ENCODE measurements around the gene NMNAT3.

The NMNAT3 gene

GRCh38 chr3:139537795-139538621, 139.8 kb downstream of the NMNAT3 start:
- DNase-seq, result no peak

- DNase-seq, result no peak
Measured at GRCh38 chr3:139537361-139537760, 140.4 kb downstream of the NMNAT3 start.

GRCh38 chr3:139534992-139535879, 142.5 kb downstream of the NMNAT3 start:
- no peak for DNase-seq

GRCh38 chr3:139534455-139534812, 143.3 kb downstream of the NMNAT3 start:
- DNase-seq, result no peak

GRCh38 chr3:139533781-139534454, 143.9 kb downstream of the NMNAT3 start:
- no peak for DNase-seq

- DNase-seq, result no peak
Measured at GRCh38 chr3:139532976-139533375, 144.8 kb downstream of the NMNAT3 start.

- no peak for DNase-seq
Measured at GRCh38 chr3:139530717-139531116, 147.1 kb downstream of the NMNAT3 start.

GRCh38 chr3:139529662-139530061, 148.1 kb downstream of the NMNAT3 start:
- no peak for DNase-seq

- no peak for DNase-seq
Measured at GRCh38 chr3:139528924-139529323, 148.8 kb downstream of the NMNAT3 start.

- DNase-seq, result no peak
Measured at GRCh38 chr3:139528281-139528680, 149.5 kb downstream of the NMNAT3 start.

- DNase-seq, result no peak
Measured at GRCh38 chr3:139527265-139527664, 150.5 kb downstream of the NMNAT3 start.

- no peak for DNase-seq
Measured at GRCh38 chr3:139526146-139526545, 151.6 kb downstream of the NMNAT3 start.

GRCh38 chr3:139524841-139525636, 152.7 kb downstream of the NMNAT3 start:
- no peak for DNase-seq

- no peak for DNase-seq
Measured at GRCh38 chr3:139523718-139524117, 154.1 kb downstream of the NMNAT3 start.

- no peak for DNase-seq
Measured at GRCh38 chr3:139523166-139523565, 154.6 kb downstream of the NMNAT3 start.

- DNase-seq, result no peak
Measured at GRCh38 chr3:139522421-139522820, 155.4 kb downstream of the NMNAT3 start.

GRCh38 chr3:139521816-139522215, 156.0 kb downstream of the NMNAT3 start:
- no peak for DNase-seq

GRCh38 chr3:139521144-139521543, 156.6 kb downstream of the NMNAT3 start:
- no peak for DNase-seq

- no peak for DNase-seq
Measured at GRCh38 chr3:139519998-139520737, 157.6 kb downstream of the NMNAT3 start.

- DNase-seq, result no peak
Measured at GRCh38 chr3:139518926-139519842, 158.6 kb downstream of the NMNAT3 start.

- no peak for DNase-seq
Measured at GRCh38 chr3:139518306-139518705, 159.5 kb downstream of the NMNAT3 start.

Measured in bone marrow (tissue), 2 donors.